HPDE6-E6E7 (cell line): Measurements from ENCODE around the gene ST6GALNAC5.
"Not testable (repeated sequence)": the region's sequence is repeated elsewhere in the genome, so short reads cannot be mapped to it uniquely, and the experiment has no call there.

Experiments
- DNase-seq: peaks from one replicate; pipeline ENCODE4 v3.0.0; 2011; ENCODE audit warnings: missing footprints; ENCODE audit errors: extremely low spot score

Gene ST6GALNAC5

GRCh38 chr1:76867342-76868130 is at the start of gene ST6GALNAC5:
Gene ST6GALNAC5, plus strand, starts transcription at chr1:76867480.
- DNase-seq = no peak

GRCh38 chr1:76820028-76820427 is 47.3 kb upstream of the ST6GALNAC5 start:
- DNase-seq = no peak

- not testable (repeated sequence) for DNase-seq
These were observed 44.3 kb upstream of the ST6GALNAC5 start for GRCh38 chr1:76822961-76823360.

GRCh38 chr1:76824106-76824505 is 43.2 kb upstream of the ST6GALNAC5 start:
- DNase-seq = no peak

DNA sequence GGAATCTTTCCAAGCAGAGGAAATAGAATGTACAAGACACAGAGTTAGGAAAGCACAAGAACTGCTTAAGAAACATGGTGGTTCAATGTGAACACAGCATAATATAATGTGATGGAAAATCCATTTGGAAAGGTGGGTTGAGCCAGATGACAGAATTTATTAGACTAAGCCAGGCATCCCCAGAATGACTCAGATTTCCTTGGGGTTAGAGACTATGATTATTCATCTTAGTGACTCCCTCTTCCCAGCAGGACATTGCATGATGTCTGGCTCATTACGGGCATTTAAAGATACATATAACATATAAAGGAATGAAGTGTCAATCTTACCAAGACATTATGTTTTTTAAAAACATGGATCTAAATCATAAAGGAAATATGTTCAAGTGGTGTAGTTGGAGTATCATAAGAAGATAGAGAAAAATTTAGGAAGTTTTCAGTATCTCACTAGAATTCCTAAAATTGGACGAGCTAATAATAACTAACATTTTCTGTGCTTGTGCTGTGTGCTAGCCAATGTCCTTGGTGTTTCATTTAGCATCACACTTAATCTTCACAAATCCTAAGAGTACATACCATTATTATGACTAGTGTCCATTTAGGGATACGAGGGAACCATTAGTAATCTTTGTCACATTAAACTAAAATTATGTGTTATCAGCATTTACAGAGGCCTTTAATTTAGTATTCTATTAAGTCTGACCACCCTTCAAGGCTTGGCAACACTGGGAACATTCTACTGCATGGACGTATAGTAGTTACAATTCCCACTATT is 41.0 kb upstream of the ST6GALNAC5 start:
- no peak for DNase-seq

- no peak for DNase-seq
These were observed 40.2 kb upstream of the ST6GALNAC5 start for GRCh38 chr1:76827066-76827465.

DNA sequence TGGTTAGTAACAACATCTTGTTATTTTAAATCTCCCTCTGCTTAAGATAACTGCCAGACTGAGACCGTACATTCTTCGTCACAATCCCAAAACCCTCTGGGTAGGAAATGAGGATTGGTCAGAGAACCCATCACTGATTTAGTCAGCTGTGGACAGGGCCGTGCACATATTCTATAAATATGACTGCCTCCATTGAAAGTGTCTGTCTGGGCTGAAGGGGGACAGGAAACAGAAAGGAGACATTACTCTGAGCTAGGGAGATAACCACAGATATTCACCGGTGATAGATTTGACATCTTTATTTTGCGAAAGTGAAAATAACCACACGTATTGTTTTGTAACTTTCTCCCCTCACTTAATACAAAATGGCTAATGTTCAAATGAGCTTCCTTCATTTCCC is 36.9 kb upstream of the ST6GALNAC5 start:
- DNase-seq = no peak

DNA sequence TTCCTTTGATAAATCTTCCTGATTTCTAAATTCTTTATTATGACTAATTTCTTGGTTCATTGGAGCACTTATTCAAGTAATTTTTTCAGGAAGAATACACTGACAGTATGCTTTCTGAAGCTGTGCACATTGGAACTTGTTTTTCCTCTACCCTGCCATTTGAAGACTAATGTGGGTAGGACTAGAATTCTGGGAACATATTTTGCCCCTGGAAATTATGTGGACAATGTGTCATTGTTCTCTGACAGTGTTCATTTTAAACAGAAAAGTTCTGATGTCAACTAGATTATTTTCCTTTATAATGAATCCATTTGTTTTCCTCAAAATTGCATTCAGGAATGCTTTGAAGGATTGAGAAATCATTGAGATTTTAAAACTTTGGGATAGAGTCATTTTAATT is 34.8 kb upstream of the ST6GALNAC5 start:
- no peak for DNase-seq

DNA sequence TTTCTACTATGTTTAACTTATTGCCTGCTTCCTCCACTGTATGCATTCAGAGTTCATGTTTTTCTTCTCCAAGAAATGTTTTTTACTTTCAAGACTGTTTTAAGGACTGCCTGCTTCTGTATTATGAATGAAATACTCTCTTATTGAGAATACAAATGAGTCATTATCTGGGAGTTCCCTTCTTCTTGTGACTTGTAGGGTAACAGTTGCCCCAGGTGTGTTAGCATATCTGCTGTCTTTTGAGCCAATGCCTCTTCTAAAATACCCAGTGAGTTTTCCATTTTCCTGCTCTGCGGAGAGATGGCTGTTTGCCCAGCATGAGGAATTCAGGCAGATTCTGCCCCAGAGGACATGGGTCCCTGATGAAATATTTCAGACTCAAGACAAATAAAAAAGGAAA is 34.1 kb upstream of the ST6GALNAC5 start:
- no peak for DNase-seq

DNA sequence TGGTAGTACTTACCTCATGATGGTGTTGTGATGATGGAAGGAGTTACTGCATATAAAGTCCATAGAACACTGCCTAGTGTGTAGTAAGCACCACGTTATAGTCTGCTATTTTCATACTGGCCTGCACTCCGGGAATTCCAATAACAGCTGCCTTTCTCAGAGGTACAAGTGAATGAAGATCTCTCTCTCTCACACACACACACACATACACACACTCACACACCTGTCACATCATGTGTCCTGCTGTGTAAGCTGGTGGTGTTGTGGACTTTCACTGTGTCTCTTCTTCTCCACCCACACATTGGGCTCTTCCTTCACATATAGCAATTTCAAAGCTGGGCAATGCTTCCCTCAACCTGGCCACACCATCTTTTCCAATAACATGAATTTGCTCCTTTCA is 33.4 kb upstream of the ST6GALNAC5 start:
- no peak for DNase-seq

DNA sequence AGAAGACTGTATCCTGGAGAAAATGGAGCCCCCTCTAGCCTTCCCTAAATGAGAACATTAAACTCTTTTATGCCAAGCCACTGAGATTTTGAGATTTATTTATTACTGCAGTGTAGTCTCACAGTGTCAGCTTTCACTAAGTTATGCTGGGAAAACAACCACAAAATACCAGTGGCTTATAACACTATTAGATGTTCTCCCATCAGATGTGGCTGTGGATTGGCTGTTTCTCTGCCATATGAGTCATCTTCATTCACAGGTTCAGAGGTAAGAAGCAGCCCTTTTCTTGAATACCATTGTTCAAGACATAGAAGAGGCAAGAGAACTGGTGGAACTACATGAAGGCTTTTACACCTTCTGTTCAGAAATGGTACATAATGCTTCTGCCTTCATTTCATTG is 32.1 kb upstream of the ST6GALNAC5 start:
- DNase-seq = no peak

GRCh38 chr1:76840278-76840677 is 27.0 kb upstream of the ST6GALNAC5 start:
- no peak for DNase-seq

DNA sequence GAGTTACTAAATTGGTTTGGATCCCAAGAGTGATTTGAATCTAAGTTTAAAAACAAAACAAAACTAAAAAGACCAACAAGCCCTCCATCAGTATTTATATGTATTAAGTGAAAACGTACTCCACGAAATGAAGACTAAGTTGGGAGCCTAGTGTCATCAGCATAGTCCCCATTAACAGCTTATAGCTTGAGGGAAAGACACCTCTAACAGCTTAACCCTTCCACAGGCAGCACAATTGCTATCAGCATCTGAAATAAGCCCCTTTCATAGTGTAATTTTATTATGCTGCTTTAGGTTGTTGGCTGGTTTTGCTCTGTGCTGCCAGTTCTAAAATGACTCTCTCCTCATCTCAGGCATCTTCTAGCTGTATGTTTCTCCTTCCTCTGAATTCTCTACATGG is 25.8 kb upstream of the ST6GALNAC5 start:
- no peak for DNase-seq

DNA sequence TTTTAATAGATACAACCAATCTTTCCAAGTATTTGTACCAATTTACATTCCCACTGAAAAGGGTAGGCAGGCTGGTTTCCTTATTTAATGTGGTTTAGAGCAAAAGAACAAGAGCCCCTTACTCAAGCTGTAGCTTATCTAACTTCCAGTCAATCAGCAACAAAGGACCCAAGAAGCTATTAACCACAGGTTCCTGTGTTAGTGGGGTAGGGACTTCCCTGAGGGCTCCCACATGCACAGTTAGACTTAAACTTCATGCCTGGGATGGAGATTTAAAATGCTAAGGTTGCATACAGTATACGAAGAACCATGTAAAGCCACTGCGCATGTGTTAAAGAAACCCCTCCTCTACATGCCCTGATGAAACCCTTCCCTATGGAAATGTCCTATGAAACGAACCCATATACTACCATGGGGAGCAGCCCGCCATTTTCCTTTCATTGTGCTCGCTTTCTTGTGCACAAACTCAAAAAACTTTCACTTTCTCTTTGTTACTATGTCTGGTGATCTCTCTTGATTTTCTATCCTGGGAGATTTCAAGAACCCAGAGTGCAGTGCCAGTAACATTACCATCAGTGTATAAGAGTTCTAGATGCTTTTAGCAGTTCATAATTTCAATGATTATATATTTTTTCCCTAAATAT is 23.3 kb upstream of the ST6GALNAC5 start:
- no peak for DNase-seq

GRCh38 chr1:76854255-76854654 is 13.0 kb upstream of the ST6GALNAC5 start:
- DNase-seq = no peak

- no peak for DNase-seq
These were observed 11.2 kb upstream of the ST6GALNAC5 start for GRCh38 chr1:76856104-76856503.

DNA sequence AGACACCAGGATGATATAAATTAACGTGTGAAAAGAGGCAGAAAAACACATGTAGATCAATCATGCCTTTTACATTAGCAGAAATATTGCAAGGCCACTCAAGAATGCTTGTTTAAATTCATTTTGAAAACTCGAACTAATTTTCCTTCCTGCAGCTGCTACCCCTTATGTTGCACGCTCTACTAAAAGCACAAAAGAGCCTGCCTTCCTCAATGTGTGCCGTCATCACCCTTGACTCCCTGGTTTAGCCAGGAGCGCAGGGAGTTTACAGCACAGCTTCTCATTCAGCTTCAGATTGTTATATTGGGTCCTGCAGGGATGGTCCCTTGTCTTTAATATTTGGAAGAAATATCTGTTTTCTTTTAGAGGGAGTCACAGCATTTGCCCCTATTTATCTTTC is 10.1 kb upstream of the ST6GALNAC5 start:
- DNase-seq = no peak

GRCh38 chr1:76857973-76858372 is 9.3 kb upstream of the ST6GALNAC5 start:
- no peak for DNase-seq

DNA sequence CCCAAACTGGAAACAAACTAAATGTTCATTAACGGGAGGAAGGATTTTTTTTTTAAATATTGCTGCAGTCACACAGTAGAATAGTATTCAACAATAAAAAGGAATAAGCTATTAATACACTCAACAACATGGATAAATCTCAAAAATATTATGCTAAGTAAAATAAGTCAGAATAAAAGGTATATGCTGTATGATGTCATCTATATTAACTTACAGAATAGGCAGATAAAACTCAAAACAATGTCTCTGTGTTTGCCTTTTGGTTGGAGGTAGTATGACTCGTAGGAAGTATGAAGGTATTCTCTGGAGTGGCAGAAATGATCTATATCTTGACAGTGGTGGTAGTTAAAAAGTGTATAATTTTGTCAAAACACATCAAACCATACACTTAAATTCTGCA is 6.1 kb upstream of the ST6GALNAC5 start:
- no peak for DNase-seq

- no peak for DNase-seq
These were observed 4.8 kb upstream of the ST6GALNAC5 start for GRCh38 chr1:76862447-76862846.

- DNase-seq = no peak
These were observed 2.9 kb upstream of the ST6GALNAC5 start for GRCh38 chr1:76864383-76864782.

GRCh38 chr1:76865696-76866286 is 1.5 kb upstream of the ST6GALNAC5 start:
- DNase-seq = no peak
